Measurements from ENCODE around the gene TYW1B. TPM values are rescaled to one million over a fixed set of nuclear protein-coding genes. Genes with fewer than 3 reads are reported as not detected.
"Not testable (repeated sequence)": the region's sequence is repeated elsewhere in the genome, so short reads cannot be mapped to it uniquely, and the experiment has no call there.

TYW1B gene
- total RNA-seq, 4 donors from 2014 or later = 2.0 to 5.1 (median 2.5) TPM

GRCh38 chr7:72706521-72706920 lies 121.5 kb downstream of the TYW1B start:
- Histone ChIP-seq H3K36me3 (peaks cover 0 to 4% (median 0%) of the 10 kb centered on the region in 3 donors), H3K4me3 (no peak overlapping the region), H3K27me3 (no peaks in the 10 kb centered on the region), H3K9me3 (no peaks in the 10 kb centered on the region), H3K27ac (no peak overlapping the region), H3K4me1 (no peaks in the 10 kb centered on the region)
- intact Hi-C loops (cut with DNase I) = no loop called here
- 43 to 60% methylated on average over 1 of the region's 1 CpG for WGBS, 2 donors
- no peak for TF ChIP-seq CTCF (IDR thresholded peaks at IDR 0.05)
- no peak for TF ChIP-seq POLR2A (IDR thresholded peaks at IDR 0.05)
- DNase-seq = no peak

GRCh38 chr7:72705693-72706092 lies 122.3 kb downstream of the TYW1B start:
- H3K27ac ChIP-seq; DNase-seq; H3K27me3 ChIP-seq; H3K4me1 ChIP-seq; H3K36me3 ChIP-seq; H3K4me3 ChIP-seq; H3K9me3 ChIP-seq; intact Hi-C loops (cut with DNase I): not testable (repeated sequence)
- 89% methylated on average over 4 of the region's 4 CpGs; no CpG with 5 or more reads in 1 of the 2 donors for WGBS, 2 donors

- WGBS, 2 donors = 93 to 94% methylated on average over 3 of the region's 3 CpGs
- Histone ChIP-seq H3K27ac (no peak overlapping the region), H3K4me1 (no peaks in the 10 kb centered on the region), H3K9me3 (no peaks in the 10 kb centered on the region), H3K36me3 (peaks cover 0 to 3% (median 0%) of the 10 kb centered on the region in 3 donors), H3K27me3 (no peaks in the 10 kb centered on the region), H3K4me3 (no peak overlapping the region)
- TF ChIP-seq POLR2A (IDR thresholded peaks at IDR 0.05) = no peak
- no peak for TF ChIP-seq CTCF (IDR thresholded peaks at IDR 0.05)
- intact Hi-C loops (cut with DNase I) = no loop called here
- DNase-seq = no peak
These were observed 123.1 kb downstream of the TYW1B start for GRCh38 chr7:72704894-72705293.

GRCh38 chr7:72700548-72700947 lies 127.5 kb downstream of the TYW1B start:
- intact Hi-C loops (cut with DNase I); DNase-seq; H3K27me3 ChIP-seq; H3K36me3 ChIP-seq; H3K9me3 ChIP-seq; H3K4me1 ChIP-seq; H3K4me3 ChIP-seq; H3K27ac ChIP-seq: not testable (repeated sequence)
- WGBS, 2 donors = 57% methylated on average over 1 of the region's 1 CpG; no CpG with 5 or more reads in 1 of the 2 donors

- H3K9me3 ChIP-seq; DNase-seq; H3K27ac ChIP-seq; H3K4me1 ChIP-seq; H3K4me3 ChIP-seq; H3K27me3 ChIP-seq; intact Hi-C loops (cut with DNase I): not testable (repeated sequence)
- WGBS, 2 donors = 80% methylated on average over 1 of the region's 1 CpG; no CpG with 5 or more reads in 1 of the 2 donors
- peaks cover 0 to 19% (median 0%) of the 10 kb centered on the region in 3 donors for H3K36me3 ChIP-seq
These were observed 130.9 kb downstream of the TYW1B start for GRCh38 chr7:72697066-72697465.

- H3K27me3 ChIP-seq; H3K4me3 ChIP-seq; H3K9me3 ChIP-seq; DNase-seq; H3K27ac ChIP-seq; H3K4me1 ChIP-seq; intact Hi-C loops (cut with DNase I): not testable (repeated sequence)
- 57 to 61% methylated on average over 2 of the region's 2 CpGs for WGBS, 2 donors
- peaks cover 0 to 19% (median 0%) of the 10 kb centered on the region in 3 donors for H3K36me3 ChIP-seq
These were observed 131.4 kb downstream of the TYW1B start for GRCh38 chr7:72696643-72697042.

- intact Hi-C loops (cut with DNase I); H3K27me3 ChIP-seq; H3K9me3 ChIP-seq; DNase-seq; H3K27ac ChIP-seq; H3K4me3 ChIP-seq; H3K4me1 ChIP-seq: not testable (repeated sequence)
- H3K36me3 ChIP-seq = peaks cover 0 to 19% (median 0%) of the 10 kb centered on the region in 3 donors
- 95 to 100% methylated on average over 8 of the region's 8 CpGs for WGBS, 2 donors
These were observed 132.5 kb downstream of the TYW1B start for GRCh38 chr7:72695482-72695881.

GRCh38 chr7:72691442-72691841 lies 136.6 kb downstream of the TYW1B start:
- H3K4me1 ChIP-seq; DNase-seq; intact Hi-C loops (cut with DNase I); H3K4me3 ChIP-seq; H3K27me3 ChIP-seq; H3K27ac ChIP-seq; H3K9me3 ChIP-seq: not testable (repeated sequence)
- WGBS, 2 donors = 68 to 89% methylated on average over 2 of the region's 2 CpGs
- peaks cover 0 to 19% (median 0%) of the 10 kb centered on the region in 3 donors for H3K36me3 ChIP-seq

- H3K27me3 ChIP-seq; H3K27ac ChIP-seq; H3K4me3 ChIP-seq; DNase-seq; intact Hi-C loops (cut with DNase I); H3K9me3 ChIP-seq; H3K4me1 ChIP-seq: not testable (repeated sequence)
- WGBS, 2 donors = 77 to 87% methylated on average over 2 of the region's 2 CpGs
- peaks cover 0 to 19% (median 0%) of the 10 kb centered on the region in 3 donors for H3K36me3 ChIP-seq
These were observed 137.8 kb downstream of the TYW1B start for GRCh38 chr7:72690177-72690576.

- H3K9me3 ChIP-seq; H3K4me1 ChIP-seq; H3K27me3 ChIP-seq; H3K4me3 ChIP-seq; DNase-seq; H3K27ac ChIP-seq; intact Hi-C loops (cut with DNase I): not testable (repeated sequence)
- H3K36me3 ChIP-seq = peaks cover 0 to 18% (median 0%) of the 10 kb centered on the region in 3 donors
- WGBS, 2 donors = 70 to 100% methylated on average over 1 of the region's 1 CpG
These were observed 138.7 kb downstream of the TYW1B start for GRCh38 chr7:72689344-72689743.

GRCh38 chr7:72681211-72681610 lies 146.8 kb downstream of the TYW1B start:
- H3K9me3 ChIP-seq, DNase-seq: not testable (repeated sequence)

GRCh38 chr7:72676880-72677279 lies 151.1 kb downstream of the TYW1B start:
- H3K9me3 ChIP-seq; DNase-seq; H3K27me3 ChIP-seq; H3K4me1 ChIP-seq; H3K27ac ChIP-seq; intact Hi-C loops (cut with DNase I); H3K4me3 ChIP-seq; H3K36me3 ChIP-seq: not testable (repeated sequence)
- 78 to 80% methylated on average over 6 of the region's 6 CpGs for WGBS, 2 donors

More at GRCh38 chr7:72681211-72681610, 146.8 kb downstream of the TYW1B start:
- H3K27me3 ChIP-seq; intact Hi-C loops (cut with DNase I); H3K27ac ChIP-seq; H3K36me3 ChIP-seq; H3K4me3 ChIP-seq: not testable (repeated sequence)
- peaks cover 0 to 27% (median 6%) of the 10 kb centered on the region in 3 donors for H3K4me1 ChIP-seq
- WGBS, 2 donors = 78 to 91% methylated on average over 4 of the region's 4 CpGs

Measured in esophagus squamous epithelium (tissue), 5 donors.